ENCODE measurements around the gene SWI5. TPM values are rescaled to one million over a fixed set of nuclear protein-coding genes. Genes with fewer than 3 reads are reported as not detected.

The SWI5 gene
- total RNA-seq, 1 donor from 2014 or later: 18.9 TPM

DNA sequence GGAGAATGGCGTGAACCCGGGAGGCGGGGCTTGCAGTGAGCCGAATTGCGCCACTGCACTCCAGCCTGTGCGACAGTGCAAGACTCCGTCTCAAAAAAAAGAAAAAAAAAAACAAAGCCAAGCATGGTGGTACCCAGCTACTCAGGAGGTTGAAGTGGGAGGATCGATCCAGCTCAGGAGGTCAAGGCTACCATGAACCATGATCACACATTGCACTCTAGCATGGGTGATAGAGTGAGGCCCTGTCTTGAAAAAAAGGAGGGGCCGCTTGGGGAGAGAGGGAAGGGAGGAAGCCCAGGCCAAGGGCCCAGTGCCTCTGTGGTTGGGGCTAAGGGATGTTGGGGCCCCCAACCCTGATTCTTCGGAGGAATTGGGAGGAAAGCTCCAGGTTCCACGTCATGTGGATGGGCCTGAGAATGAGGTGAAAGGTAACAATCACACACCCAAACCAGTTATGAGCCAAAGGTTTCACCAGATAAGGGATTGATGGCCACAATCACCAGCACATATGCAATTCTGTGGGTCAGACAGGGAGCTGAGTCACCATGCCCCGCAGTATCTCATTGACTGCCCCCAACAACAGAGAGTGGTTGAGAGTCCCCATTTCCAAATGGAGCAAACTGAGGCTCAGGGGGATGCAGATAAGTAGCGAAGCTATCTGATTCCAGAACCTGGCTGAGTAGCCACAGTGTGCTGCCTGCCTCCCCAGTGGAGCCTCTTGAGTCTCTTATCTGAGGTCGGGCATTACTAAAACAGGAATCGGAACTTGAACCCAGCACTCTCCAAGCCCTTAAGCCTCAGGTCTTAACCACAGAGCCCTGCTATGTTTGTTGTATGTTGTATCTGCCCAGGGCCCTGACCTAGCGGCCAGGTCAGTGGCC is 20.5 kb downstream of the SWI5 start:
- DNase-seq (no peak), ATAC-seq (no peak)
- H3K4me3 ChIP-seq: no peak overlapping the region
- no peak overlapping the region for H3K27ac ChIP-seq
- H3K4me1 ChIP-seq: peaks cover 6% of the 10 kb centered on the region
- no peaks in the 10 kb centered on the region for H3K36me3 ChIP-seq
- H3K27me3 ChIP-seq: no peaks in the 10 kb centered on the region
- intact Hi-C loops (cut with DNase I): loop anchor here (10.0 kb wide), 1 partner anchor 48 kb away; the partner anchor contains the start of gene SLC27A4
- no peak for TF ChIP-seq CTCF (IDR thresholded peaks at IDR 0.05)
- H3K9me3 ChIP-seq: no peaks in the 10 kb centered on the region

DNA sequence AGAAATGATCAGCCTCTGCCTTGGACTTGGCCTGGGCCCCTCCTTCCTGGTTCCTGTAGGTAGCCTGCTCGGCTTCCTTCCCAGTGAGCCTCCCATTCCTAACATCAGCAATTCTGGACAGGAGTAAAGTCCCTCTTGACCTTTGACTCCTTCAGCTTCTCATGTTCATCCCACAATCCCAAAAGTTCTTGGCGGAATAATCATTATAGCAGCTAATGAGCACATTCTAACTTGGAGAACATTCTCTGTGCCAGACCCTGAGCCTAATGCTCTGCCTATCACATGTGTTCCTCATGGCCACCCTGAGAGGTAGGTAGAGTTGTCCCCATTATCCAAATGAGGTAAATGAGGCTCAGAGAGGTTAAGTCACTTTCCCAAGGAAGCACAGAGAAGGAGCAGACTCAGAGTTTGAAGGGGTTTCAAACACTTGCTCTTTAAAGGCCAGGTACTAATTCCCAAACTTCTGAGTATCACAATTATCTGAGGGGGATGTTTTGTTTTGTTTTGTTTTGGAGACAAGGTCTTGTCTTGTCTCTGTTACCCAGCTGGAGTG is 21.2 kb downstream of the SWI5 start:
- Histone ChIP-seq H3K27me3 (no peaks in the 10 kb centered on the region), H3K4me3 (no peak overlapping the region), H3K27ac (no peak overlapping the region), H3K9me3 (no peaks in the 10 kb centered on the region), H3K36me3 (no peaks in the 10 kb centered on the region), H3K4me1 (peaks cover 6% of the 10 kb centered on the region)
- intact Hi-C loops (cut with DNase I): loop anchor here (10.0 kb wide), 1 partner anchor 48 kb away; the partner anchor contains the start of gene SLC27A4
- TF ChIP-seq CTCF (IDR thresholded peaks at IDR 0.05): no peak
- no peak for DNase-seq
- no peak for ATAC-seq

GRCh38 chr9:128298535-128299482 is 22.7 kb downstream of the SWI5 start:
- DNase-seq: no peak
- Histone ChIP-seq H3K9me3 (no peaks in the 10 kb centered on the region), H3K36me3 (no peaks in the 10 kb centered on the region), H3K27me3 (no peaks in the 10 kb centered on the region), H3K4me3 (no peak overlapping the region), H3K4me1 (peaks cover 6% of the 10 kb centered on the region), H3K27ac (no peak overlapping the region)
- no peak for TF ChIP-seq CTCF (IDR thresholded peaks at IDR 0.05)
- intact Hi-C loops (cut with DNase I): loop anchor here (10.0 kb wide), 1 partner anchor 46 kb away; the partner anchor contains the start of gene SLC27A4
- no peak for ATAC-seq

- H3K4me3 ChIP-seq: no peak overlapping the region
- H3K9me3 ChIP-seq: no peaks in the 10 kb centered on the region
- H3K36me3 ChIP-seq: peaks cover 10% of the 10 kb centered on the region
- intact Hi-C loops (cut with DNase I): no loop called here
- no peaks in the 10 kb centered on the region for H3K4me1 ChIP-seq
- no peak overlapping the region for H3K27ac ChIP-seq
- DNase-seq (no peak), ATAC-seq (no peak)
- no peak for TF ChIP-seq CTCF (IDR thresholded peaks at IDR 0.05)
- no peaks in the 10 kb centered on the region for H3K27me3 ChIP-seq
These were observed 28.3 kb downstream of the SWI5 start for GRCh38 chr9:128304136-128304970.

- intact Hi-C loops (cut with DNase I): no loop called here
- Histone ChIP-seq H3K27me3 (no peaks in the 10 kb centered on the region), H3K4me1 (no peaks in the 10 kb centered on the region), H3K4me3 (no peak overlapping the region), H3K27ac (no peak overlapping the region), H3K9me3 (no peaks in the 10 kb centered on the region), H3K36me3 (peaks cover 16% of the 10 kb centered on the region)
- TF ChIP-seq CTCF (IDR thresholded peaks at IDR 0.05): no peak
- ATAC-seq (no peak), DNase-seq (no peak)
These were observed 28.9 kb downstream of the SWI5 start for GRCh38 chr9:128304971-128305288.

Data from upper lobe of right lung (tissue), 1 donor.